ENCODE data around the gene ZNF800. TPM values are rescaled to one million over a fixed set of nuclear protein-coding genes. Genes with fewer than 3 reads are reported as not detected.

ZNF800 gene
- total RNA-seq, 1 experiment from 2014 or later = 25.7 TPM

GRCh38 chr7:127348247-127348631 is 44.3 kb downstream of the ZNF800 start:
- no peaks in the 10 kb centered on the region for H3K27me3 ChIP-seq (replicated peaks; ENCODE audit: insufficient read depth, low read depth, low read length, poor library complexity)
- intact Hi-C loops (cut with micrococcal nuclease; ENCODE audit: unreplicated experiment) = loop anchor here (2.0 to 5.0 kb wide), 2 partner anchors 167 to 239 kb away; partner anchors contain the start of genes ARF5 and GCC1
- BruUV-seq (replicated peaks) = TSS peak; percentile 17
- TF ChIP-seq CTCF (conservative IDR thresholded peaks at IDR 0.05; ENCODE audit: low read depth, low read length) (no peak), EZH2 (IDR thresholded peaks at IDR 0.05; ENCODE audit: borderline replicate concordance, low read depth, low read length, poor library complexity, severe bottlenecking) (no peak)
- H3K4me1 ChIP-seq (ENCODE audit: insufficient read depth, low read length, poor library complexity, severe bottlenecking) = no peaks in the 10 kb centered on the region
- H3K36me3 ChIP-seq (ENCODE audit: insufficient read depth, low read length, poor library complexity, severe bottlenecking) = no peaks in the 10 kb centered on the region
- no peaks in the 10 kb centered on the region for H3K9me3 ChIP-seq (ENCODE audit: low read depth, low read length, poor library complexity, severe bottlenecking)
- no peak overlapping the region for H3K27ac ChIP-seq (ENCODE audit: low read depth, low read length, poor library complexity, severe bottlenecking)
- CTCF ChIA-PET = interaction anchor here (1.0 kb wide), 4 partner anchors 44 to 862 kb away, joined by 3 to 5 read pairs (median 4); partner anchors contain the start of gene ZNF800
- no peak for DNase-seq (ENCODE audit: low spot score)
- POLR2A ChIA-PET (ENCODE audit: low non-redundant PET) = no interaction called here
- H3K4me3 ChIP-seq (ENCODE audit: low read depth, low read length, poor library complexity, severe bottlenecking) = peak overlapping the region; percentile 37

GRCh38 chr7:127347567-127348246 is 44.8 kb downstream of the ZNF800 start:
- no peak for TF ChIP-seq EZH2 (IDR thresholded peaks at IDR 0.05; ENCODE audit: borderline replicate concordance, low read depth, low read length, poor library complexity, severe bottlenecking)
- no peak; the same call in none of the 2 replicates for TF ChIP-seq CTCF (conservative IDR thresholded peaks at IDR 0.05; ENCODE audit: low read depth, low read length)

DNA sequence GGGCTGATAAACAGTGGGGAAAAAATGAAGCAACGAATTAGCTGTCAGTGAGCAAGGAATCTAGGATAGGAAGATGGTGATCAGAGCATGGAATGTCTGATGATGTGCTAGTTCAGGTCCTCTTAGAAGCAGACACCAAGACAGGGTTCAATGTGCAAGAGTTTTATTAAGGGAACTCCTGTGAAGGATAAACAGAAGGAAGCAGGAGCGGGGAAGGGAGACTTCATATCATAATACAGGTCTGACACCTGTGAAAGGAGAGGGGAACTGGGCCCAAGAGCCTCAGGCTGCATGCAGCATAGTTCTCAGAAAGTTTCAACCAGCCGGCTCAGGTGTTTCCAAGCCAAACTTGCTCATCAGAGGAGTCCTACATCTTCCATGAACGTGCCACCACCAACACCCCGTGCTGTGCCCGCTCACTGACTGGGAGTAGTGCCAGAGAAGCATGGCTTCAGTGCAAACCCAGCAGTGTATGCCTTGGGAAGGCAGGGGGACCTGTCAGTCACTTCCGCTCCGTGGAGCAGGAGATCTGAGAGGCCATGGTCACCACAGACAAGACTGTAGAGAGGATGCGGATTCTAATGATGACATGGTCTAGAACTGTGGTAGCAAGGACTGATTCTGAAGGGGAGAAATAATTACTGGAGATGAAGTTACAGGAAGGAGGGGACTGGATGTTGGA is 45.8 kb downstream of the ZNF800 start:
- Histone ChIP-seq H3K36me3 (ENCODE audit: insufficient read depth, low read length, poor library complexity, severe bottlenecking) (no peaks in the 10 kb centered on the region), H3K27me3 (replicated peaks; ENCODE audit: insufficient read depth, low read depth, low read length, poor library complexity) (no peaks in the 10 kb centered on the region), H3K9me3 (ENCODE audit: low read depth, low read length, poor library complexity, severe bottlenecking) (no peaks in the 10 kb centered on the region), H3K27ac (ENCODE audit: low read depth, low read length, poor library complexity, severe bottlenecking) (no peak overlapping the region), H3K4me3 (ENCODE audit: low read depth, low read length, poor library complexity, severe bottlenecking) (no peak overlapping the region), H3K4me1 (ENCODE audit: insufficient read depth, low read length, poor library complexity, severe bottlenecking) (no peaks in the 10 kb centered on the region)
- ChIA-PET CTCF (interaction anchor here (1.6 kb wide), 1 partner anchor 10 kb away, joined by 3 read pairs; no protein-coding TSS in a partner anchor), POLR2A (ENCODE audit: low non-redundant PET) (no interaction called here)
- intact Hi-C loops (cut with micrococcal nuclease; ENCODE audit: unreplicated experiment) = loop anchor here (5.0 kb wide), 1 partner anchor 241 kb away; the partner anchor contains the start of genes ARF5 and GCC1
- no peak for DNase-seq (ENCODE audit: low spot score)
- TF ChIP-seq CTCF (conservative IDR thresholded peaks at IDR 0.05; ENCODE audit: low read depth, low read length) (no peak), EZH2 (IDR thresholded peaks at IDR 0.05; ENCODE audit: borderline replicate concordance, low read depth, low read length, poor library complexity, severe bottlenecking) (no peak)
- BruUV-seq (replicated peaks) = no TSS peak

More at GRCh38 chr7:127347567-127348246, 44.8 kb downstream of the ZNF800 start:
- Histone ChIP-seq H3K27ac (ENCODE audit: low read depth, low read length, poor library complexity, severe bottlenecking) (no peak overlapping the region), H3K4me3 (ENCODE audit: low read depth, low read length, poor library complexity, severe bottlenecking) (peak overlapping the region; percentile 37), H3K27me3 (replicated peaks; ENCODE audit: insufficient read depth, low read depth, low read length, poor library complexity) (no peaks in the 10 kb centered on the region), H3K9me3 (ENCODE audit: low read depth, low read length, poor library complexity, severe bottlenecking) (no peaks in the 10 kb centered on the region), H3K36me3 (ENCODE audit: insufficient read depth, low read length, poor library complexity, severe bottlenecking) (no peaks in the 10 kb centered on the region), H3K4me1 (ENCODE audit: insufficient read depth, low read length, poor library complexity, severe bottlenecking) (no peaks in the 10 kb centered on the region)
- BruUV-seq (replicated peaks) = no TSS peak
- POLR2A ChIA-PET (ENCODE audit: low non-redundant PET) = no interaction called here
- intact Hi-C loops (cut with micrococcal nuclease; ENCODE audit: unreplicated experiment) = loop anchor here (2.0 to 5.0 kb wide), 2 partner anchors 167 to 240 kb away; partner anchors contain the start of genes ARF5 and GCC1
- CTCF ChIA-PET = interaction anchor here (1.0 kb wide), 4 partner anchors 44 to 862 kb away, joined by 3 to 5 read pairs (median 4); partner anchors contain the start of gene ZNF800
- DNase-seq (ENCODE audit: low spot score) = peak; percentile 86

Measured in A673 (cell line).